Sigmoid colon (tissue), 4 donors: ENCODE measurements around the gene SIRT3.

Experiments used
- POLR2A ChIP-seq, 2 donors: fragments of 450-650 bp; IDR thresholded peaks; one replicate each; pipeline ENCODE4 v1.6.1; 2016; ENCODE audit warnings: antibody characterized with exemption in 2 of 2, mild to moderate bottlenecking in 2 of 2, moderate library complexity in 2 of 2
- POLR2AphosphoS5 ChIP-seq, 4 donors: sonication (generic); formaldehyde crosslinking; IDR thresholded peaks; one replicate each; pipeline ENCODE4 v1.6.1; 2017; ENCODE audit warnings: antibody characterized with exemption in 4 of 4
- TF ChIP-seq, protein P1 (sequence below), 4 experiments: fragments of 450-650 bp in 3 of 4; fragments of 200-600 bp in 1 of 4; IDR thresholded peaks; one replicate each; pipeline ENCODE4 v1.5.1; 2016 to 2019; ENCODE audit warnings: antibody characterized with exemption in 4 of 4, mild to moderate bottlenecking in 3 of 4, moderate library complexity in 2 of 4

- no peak for TF ChIP-seq POLR2A (IDR thresholded peaks at IDR 0.05)
- TF ChIP-seq, protein P1, sequence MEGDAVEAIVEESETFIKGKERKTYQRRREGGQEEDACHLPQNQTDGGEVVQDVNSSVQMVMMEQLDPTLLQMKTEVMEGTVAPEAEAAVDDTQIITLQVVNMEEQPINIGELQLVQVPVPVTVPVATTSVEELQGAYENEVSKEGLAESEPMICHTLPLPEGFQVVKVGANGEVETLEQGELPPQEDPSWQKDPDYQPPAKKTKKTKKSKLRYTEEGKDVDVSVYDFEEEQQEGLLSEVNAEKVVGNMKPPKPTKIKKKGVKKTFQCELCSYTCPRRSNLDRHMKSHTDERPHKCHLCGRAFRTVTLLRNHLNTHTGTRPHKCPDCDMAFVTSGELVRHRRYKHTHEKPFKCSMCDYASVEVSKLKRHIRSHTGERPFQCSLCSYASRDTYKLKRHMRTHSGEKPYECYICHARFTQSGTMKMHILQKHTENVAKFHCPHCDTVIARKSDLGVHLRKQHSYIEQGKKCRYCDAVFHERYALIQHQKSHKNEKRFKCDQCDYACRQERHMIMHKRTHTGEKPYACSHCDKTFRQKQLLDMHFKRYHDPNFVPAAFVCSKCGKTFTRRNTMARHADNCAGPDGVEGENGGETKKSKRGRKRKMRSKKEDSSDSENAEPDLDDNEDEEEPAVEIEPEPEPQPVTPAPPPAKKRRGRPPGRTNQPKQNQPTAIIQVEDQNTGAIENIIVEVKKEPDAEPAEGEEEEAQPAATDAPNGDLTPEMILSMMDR (IDR thresholded peaks at IDR 0.05): no peak
- TF ChIP-seq POLR2AphosphoS5 (IDR thresholded peaks at IDR 0.05): no peak
Observed at GRCh38 chr11:279040-279965, 43.2 kb upstream of the SIRT3 start.
